ENCODE data around the gene HS3ST4. TPM values are rescaled to one million over a fixed set of nuclear protein-coding genes. Genes with fewer than 3 reads are reported as not detected.

HS3ST4 gene
- total RNA-seq, 6 experiments from 2014 or later, result not detected

DNA sequence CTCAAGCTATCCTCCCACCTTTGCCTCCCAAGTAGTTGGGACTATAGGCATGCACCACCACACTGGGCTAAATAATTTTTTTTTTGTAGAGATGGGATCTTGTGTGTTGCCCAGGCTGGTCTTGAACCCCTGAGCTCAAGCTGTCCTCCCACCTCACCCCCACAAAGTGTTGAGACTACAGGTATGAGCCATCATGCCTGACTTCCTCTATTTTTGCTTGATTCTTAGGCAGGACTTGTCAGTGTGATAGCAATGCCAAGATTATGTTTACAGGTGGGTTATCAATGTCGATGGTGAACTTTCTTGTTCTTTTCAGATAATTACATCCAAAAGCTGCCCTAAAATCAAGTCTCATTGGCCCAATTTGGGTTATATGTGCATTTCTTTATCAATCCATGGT is 96.9 kb downstream of the HS3ST4 start:
- intact Hi-C loops (cut with DNase I), result no loop called here
- Histone ChIP-seq H3K9me3 (no peaks in the 10 kb centered on the region), H3K4me1 (no peaks in the 10 kb centered on the region), H3K27me3 (no peaks in the 10 kb centered on the region), H3K4me3 (no peak overlapping the region), H3K27ac (no peak overlapping the region), H3K36me3 (no peaks in the 10 kb centered on the region)
- DNase-seq, result no peak
- TF ChIP-seq POLR2A (IDR thresholded peaks at IDR 0.05) (no peak), CTCF (IDR thresholded peaks at IDR 0.05) (no peak)
- ATAC-seq, result no peak
- 50% methylated on average over 1 of the region's 1 CpG for WGBS (ENCODE audit: insufficient coverage, low coverage, low lambda C conversion rate, missing lambda C conversion rate)

GRCh38 chr16:25796239-25796638 is 104.5 kb downstream of the HS3ST4 start:
- no peak for ATAC-seq
- no peak overlapping the region for H3K27ac ChIP-seq
- no peaks in the 10 kb centered on the region for H3K9me3 ChIP-seq
- DNase-seq, result no peak
- WGBS (ENCODE audit: insufficient coverage, low coverage, low lambda C conversion rate, missing lambda C conversion rate), result 47% methylated on average over 3 of the region's 4 CpGs
- H3K4me3 ChIP-seq, result no peak overlapping the region
- no peak for TF ChIP-seq POLR2A (IDR thresholded peaks at IDR 0.05)
- no peak for TF ChIP-seq CTCF (IDR thresholded peaks at IDR 0.05)
- intact Hi-C loops (cut with DNase I), result no loop called here
- no peaks in the 10 kb centered on the region for H3K36me3 ChIP-seq
- H3K27me3 ChIP-seq, result no peaks in the 10 kb centered on the region
- no peaks in the 10 kb centered on the region for H3K4me1 ChIP-seq

- TF ChIP-seq CTCF (IDR thresholded peaks at IDR 0.05) (no peak), POLR2A (IDR thresholded peaks at IDR 0.05) (no peak)
- WGBS (ENCODE audit: insufficient coverage, low coverage, low lambda C conversion rate, missing lambda C conversion rate), result 67% methylated on average over 1 of the region's 1 CpG
- H3K9me3 ChIP-seq, result no peaks in the 10 kb centered on the region
- H3K4me3 ChIP-seq, result no peak overlapping the region
- intact Hi-C loops (cut with DNase I), result no loop called here
- no peak overlapping the region for H3K27ac ChIP-seq
- no peaks in the 10 kb centered on the region for H3K4me1 ChIP-seq
- ATAC-seq (no peak), DNase-seq (no peak)
- no peaks in the 10 kb centered on the region for H3K27me3 ChIP-seq
- no peaks in the 10 kb centered on the region for H3K36me3 ChIP-seq
Measured at GRCh38 chr16:25798065-25798464, 106.3 kb downstream of the HS3ST4 start.

DNA sequence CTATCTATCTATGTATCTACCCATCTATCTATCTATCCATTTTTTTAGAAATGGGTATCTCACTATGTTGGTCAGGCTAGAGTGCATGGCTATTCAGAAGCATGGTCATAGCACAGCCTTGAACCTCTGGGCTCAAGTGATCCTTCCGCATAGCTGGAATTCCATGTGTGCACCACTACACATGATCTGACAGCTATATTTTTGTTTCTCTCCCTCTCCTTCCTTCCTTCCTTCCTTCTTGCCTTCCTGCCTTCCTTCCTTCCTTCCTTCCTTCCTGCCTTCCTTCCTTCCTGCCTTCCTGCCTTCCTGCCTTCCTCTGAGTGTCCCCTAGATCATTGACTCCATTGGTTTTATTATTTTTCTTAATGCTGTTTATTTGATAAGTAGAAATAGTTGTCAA is 108.1 kb downstream of the HS3ST4 start:
- Histone ChIP-seq H3K4me3 (no peak overlapping the region), H3K4me1 (no peaks in the 10 kb centered on the region), H3K36me3 (no peaks in the 10 kb centered on the region), H3K27me3 (no peaks in the 10 kb centered on the region), H3K27ac (no peak overlapping the region), H3K9me3 (no peaks in the 10 kb centered on the region)
- DNase-seq, result no peak
- intact Hi-C loops (cut with DNase I), result no loop called here
- TF ChIP-seq CTCF (IDR thresholded peaks at IDR 0.05), result no peak
- no peak for TF ChIP-seq POLR2A (IDR thresholded peaks at IDR 0.05)
- ATAC-seq, result no peak
- WGBS (ENCODE audit: insufficient coverage, low coverage, low lambda C conversion rate, missing lambda C conversion rate), result 80% methylated on average over 1 of the region's 1 CpG

GRCh38 chr16:25812215-25812614 is 120.5 kb downstream of the HS3ST4 start:
- ATAC-seq (no peak), DNase-seq (no peak)
- Histone ChIP-seq H3K4me1 (no peaks in the 10 kb centered on the region), H3K36me3 (no peaks in the 10 kb centered on the region), H3K9me3 (no peaks in the 10 kb centered on the region), H3K27ac (no peak overlapping the region), H3K4me3 (no peak overlapping the region), H3K27me3 (no peaks in the 10 kb centered on the region)
- intact Hi-C loops (cut with DNase I), result no loop called here
- WGBS (ENCODE audit: insufficient coverage, low coverage, low lambda C conversion rate, missing lambda C conversion rate), result 41% methylated on average over 3 of the region's 5 CpGs
- TF ChIP-seq POLR2A (IDR thresholded peaks at IDR 0.05) (no peak), CTCF (IDR thresholded peaks at IDR 0.05) (no peak)
